Gastrocnemius medialis (tissue), 4 donors: ENCODE data around the gene UHRF1. TPM values are rescaled to one million over a fixed set of nuclear protein-coding genes. Genes with fewer than 3 reads are reported as not detected.

Experiments used
- ATAC-seq, 2 donors: fragments of 150-250 bp; one replicate each; pipeline ENCODE4 v1.9.1; 2016
- DNase-seq, 2 donors: peaks; one replicate each; pipeline ENCODE4 v3.0.0-alpha.2; 2019
- H3K27ac ChIP-seq, 4 donors: fragments of 200-600 bp; sonication (generic); 1 replicate in 1 of 4; 2 replicates in 3 of 4; pipeline ENCODE4 v1.5.1; 2016 to 2018; ENCODE audit warnings: mild to moderate bottlenecking in 2 of 4, moderate library complexity in 1 of 4
- H3K27me3 ChIP-seq, 3 donors: fragments of 200-600 bp; sonication (generic) in 2 of 3; 1 replicate in 1 of 3; 2 replicates in 2 of 3; pipeline versions ENCODE4 v1.5.1 to v1.6.0; 2016 to 2019; ENCODE audit warnings: mild to moderate bottlenecking in 1 of 3, moderate library complexity in 1 of 3
- H3K36me3 ChIP-seq, 2 donors: fragments of 200-600 bp; sonication (generic) in 1 of 2; one replicate each; pipeline ENCODE4 v1.5.1; 2017 to 2018
- H3K4me1 ChIP-seq, 2 donors: fragments of 200-600 bp; sonication (generic) in 1 of 2; one replicate each; pipeline ENCODE4 v1.5.1; 2016 to 2017; ENCODE audit warnings: mild to moderate bottlenecking in 2 of 2
- H3K4me3 ChIP-seq, 4 donors: fragments of 200-600 bp; sonication (generic) in 3 of 4; 1 replicate in 1 of 4; 2 replicates in 3 of 4; pipeline ENCODE4 v1.5.1; 2016 to 2019; ENCODE audit warnings: mild to moderate bottlenecking in 2 of 4
- H3K9me3 ChIP-seq, 3 donors: fragments of 200-600 bp; sonication (generic) in 2 of 3; 1 replicate in 1 of 3; 2 replicates in 2 of 3; pipeline ENCODE4 v1.5.1; 2016 to 2019
- CTCF ChIP-seq, 5 experiments: fragments of 450-650 bp in 3 of 5; fragments of 200-600 bp in 2 of 5; sonication (generic) in 2 of 5; IDR thresholded peaks in 4 of 5; conservative IDR thresholded peaks in 1 of 5; 1 replicate in 4 of 5; 2 replicates in 1 of 5; pipeline ENCODE4 v1.5.1; 2016 to 2019; ENCODE audit warnings: antibody characterized with exemption in 5 of 5, mild to moderate bottlenecking in 3 of 5, moderate library complexity in 3 of 5
- POLR2A ChIP-seq, 2 donors: fragments of 450-650 bp; IDR thresholded peaks; one replicate each; pipeline ENCODE4 v1.6.1; 2017; ENCODE audit warnings: antibody characterized with exemption in 2 of 2, mild to moderate bottlenecking in 2 of 2, moderate library complexity in 2 of 2
- in situ Hi-C, 4 donors: fragments of 200-750 bp; cut with MboI; loops; one replicate each; pipeline versions ENCODE4 v1.15.0 to v1.8.0; 2017; ENCODE audit warnings: low sequenced_read_pairs in 4 of 4
- intact Hi-C: fragments of 100-400 bp; cut with DNase I; formaldehyde crosslinking; loops from one replicate; pipeline ENCODE4 v1.15.1; 2023; ENCODE audit warnings: low total_unique reads
- total RNA-seq, 4 donors: library from RNA; depleted of rRNA; stranded (reverse); fragments of >200 nt; gene quantifications; one replicate each; pipeline versions ENCODE4 v1.1.0 to v1.2.3, GENCODE V29; 2016

The UHRF1 gene
- total RNA-seq, 4 donors from 2014 or later, result 0.12 to 0.72 (median 0.69) TPM; not detected in 1

- no peaks in the 10 kb centered on the region for H3K27me3 ChIP-seq
- no peak overlapping the region for H3K4me3 ChIP-seq
- no peaks in the 10 kb centered on the region for H3K36me3 ChIP-seq
- peaks cover 65 to 84% of the 10 kb centered on the region in 2 donors for H3K4me1 ChIP-seq
- H3K27ac ChIP-seq, result peak overlapping the region in 2 of 4 donors; percentile 8 to 25
- in situ Hi-C loops (loop anchor here in 1 of 4 donors (10.0 kb wide), 1 partner anchor 50 kb away; no protein-coding TSS in a partner anchor), intact Hi-C loops (no loop called here)
- no peak for ATAC-seq
- H3K9me3 ChIP-seq, result no peaks in the 10 kb centered on the region
- DNase-seq, result no peak
- no peak for TF ChIP-seq POLR2A (IDR thresholded peaks at IDR 0.05)
- TF ChIP-seq CTCF (IDR thresholded peaks at IDR 0.05 in 4 of 5, conservative IDR thresholded peaks at IDR 0.05 in 1 of 5), result no peak
These were observed 75.2 kb downstream of the UHRF1 start for GRCh38 chr19:4984438-4984990.

- in situ Hi-C loops (loop anchor here in 1 of 4 donors (10.0 kb wide), 1 partner anchor 49 kb away; no protein-coding TSS in a partner anchor), intact Hi-C loops (no loop called here)
- H3K27ac ChIP-seq, result peak overlapping the region in 1 of 4 donors; percentile 13
- H3K9me3 ChIP-seq, result no peaks in the 10 kb centered on the region
- no peaks in the 10 kb centered on the region for H3K36me3 ChIP-seq
- H3K4me3 ChIP-seq, result no peak overlapping the region
- TF ChIP-seq CTCF (IDR thresholded peaks at IDR 0.05 in 4 of 5, conservative IDR thresholded peaks at IDR 0.05 in 1 of 5) (no peak), POLR2A (IDR thresholded peaks at IDR 0.05) (no peak)
- DNase-seq, result no peak
- H3K27me3 ChIP-seq, result no peaks in the 10 kb centered on the region
- H3K4me1 ChIP-seq, result peaks cover 57 to 75% of the 10 kb centered on the region in 2 donors
- no peak for ATAC-seq
These were observed 76.3 kb downstream of the UHRF1 start for GRCh38 chr19:4985551-4985991.

- Histone ChIP-seq H3K4me3 (no peak overlapping the region), H3K27me3 (no peaks in the 10 kb centered on the region), H3K36me3 (no peaks in the 10 kb centered on the region), H3K4me1 (peaks cover 57 to 72% of the 10 kb centered on the region in 2 donors), H3K27ac (peak overlapping the region in 2 of 4 donors; percentile 8 to 13), H3K9me3 (no peaks in the 10 kb centered on the region)
- ATAC-seq (no peak), DNase-seq (no peak)
- TF ChIP-seq CTCF (IDR thresholded peaks at IDR 0.05 in 4 of 5, conservative IDR thresholded peaks at IDR 0.05 in 1 of 5) (no peak), POLR2A (IDR thresholded peaks at IDR 0.05) (no peak)
- in situ Hi-C loops (loop anchor here in 1 of 4 donors (10.0 kb wide), 1 partner anchor 49 kb away; no protein-coding TSS in a partner anchor), intact Hi-C loops (loop anchor here (2.0 kb wide), 1 partner anchor 37 kb away; no protein-coding TSS in a partner anchor)
These were observed 76.8 kb downstream of the UHRF1 start for GRCh38 chr19:4986056-4986455.

GRCh38 chr19:4986471-4986891 lies 77.2 kb downstream of the UHRF1 start:
- ATAC-seq, result no peak
- in situ Hi-C loops, result loop anchor here in 1 of 4 donors (10.0 kb wide), 1 partner anchor 48 kb away; no protein-coding TSS in a partner anchor
- intact Hi-C loops, result loop anchor here (2.0 kb wide), 1 partner anchor 36 kb away; no protein-coding TSS in a partner anchor
- Histone ChIP-seq H3K4me3 (no peak overlapping the region), H3K36me3 (no peaks in the 10 kb centered on the region), H3K27ac (peak overlapping the region in 2 of 4 donors; percentile 8 to 13), H3K27me3 (no peaks in the 10 kb centered on the region), H3K9me3 (no peaks in the 10 kb centered on the region), H3K4me1 (peaks cover 57 to 72% of the 10 kb centered on the region in 2 donors)
- DNase-seq, result no peak
- TF ChIP-seq POLR2A (IDR thresholded peaks at IDR 0.05) (no peak), CTCF (IDR thresholded peaks at IDR 0.05 in 4 of 5, conservative IDR thresholded peaks at IDR 0.05 in 1 of 5) (no peak)
